ENCODE results near the gene GPATCH1.

Gene GPATCH1

GRCh38 chr19:33062902-33063301 lies 18.1 kb upstream of the GPATCH1 start:
- in situ Hi-C loops (cut with MboI; ENCODE audit: low sequenced_read_pairs), result no loop called here

DNA sequence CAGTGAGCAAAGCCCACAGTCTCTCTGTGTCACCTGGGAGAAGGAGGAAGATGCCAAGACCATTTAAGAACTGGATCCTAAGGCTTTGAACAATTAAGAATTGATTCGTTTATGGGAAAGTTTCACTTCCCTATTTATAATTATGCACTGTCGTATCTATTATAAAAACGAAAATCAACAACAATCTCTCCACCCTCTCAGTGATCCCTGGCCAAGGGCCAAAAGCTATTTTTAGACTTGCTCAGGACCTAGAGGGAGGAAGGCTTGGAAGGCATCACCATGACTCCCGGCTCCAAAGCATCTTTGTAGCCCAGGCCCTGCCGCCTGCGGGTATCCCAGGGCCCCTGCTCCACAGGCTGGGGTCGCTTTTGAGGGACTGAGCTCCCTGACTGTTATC lies 17.6 kb upstream of the GPATCH1 start:
- in situ Hi-C loops (cut with MboI; ENCODE audit: low sequenced_read_pairs), result no loop called here

DNA sequence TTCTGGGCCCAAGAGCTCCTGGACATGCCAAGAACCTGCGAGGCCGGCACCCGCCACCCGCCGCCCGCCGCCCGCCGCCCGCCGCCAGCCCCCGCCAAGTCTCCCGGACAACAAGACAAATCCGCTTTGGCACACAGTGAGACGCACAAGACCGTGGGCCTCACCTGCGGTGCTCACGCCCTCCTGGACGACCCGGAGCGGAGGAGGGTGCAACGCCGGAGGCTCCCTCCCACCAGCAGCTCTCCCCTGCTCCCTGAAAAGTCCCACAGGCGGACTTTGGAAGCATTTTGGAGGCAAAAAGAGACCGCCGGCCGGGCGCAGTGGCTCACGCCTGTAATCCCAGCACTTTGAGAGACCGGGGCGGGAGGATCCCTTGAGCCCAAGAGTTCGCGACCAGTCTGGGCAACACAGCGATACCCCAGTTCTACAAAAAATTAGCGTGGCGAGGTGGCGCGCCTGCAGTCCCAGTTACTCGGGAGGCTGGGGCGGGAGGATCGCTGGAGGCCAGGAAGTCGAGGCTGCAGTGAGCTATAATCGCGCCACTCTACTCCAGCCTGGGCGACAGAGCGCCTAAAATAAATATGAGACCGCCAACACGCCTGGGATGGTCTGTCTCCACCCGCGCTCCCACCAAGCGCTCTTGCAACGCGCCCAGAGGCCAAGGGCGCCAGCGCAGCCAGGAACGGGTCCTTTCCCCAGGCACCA lies 17.1 kb upstream of the GPATCH1 start:
- in situ Hi-C loops (cut with MboI; ENCODE audit: low sequenced_read_pairs), result no loop called here

GRCh38 chr19:33064458-33064791 lies 16.6 kb upstream of the GPATCH1 start:
- in situ Hi-C loops (cut with MboI; ENCODE audit: low sequenced_read_pairs), result no loop called here

DNA sequence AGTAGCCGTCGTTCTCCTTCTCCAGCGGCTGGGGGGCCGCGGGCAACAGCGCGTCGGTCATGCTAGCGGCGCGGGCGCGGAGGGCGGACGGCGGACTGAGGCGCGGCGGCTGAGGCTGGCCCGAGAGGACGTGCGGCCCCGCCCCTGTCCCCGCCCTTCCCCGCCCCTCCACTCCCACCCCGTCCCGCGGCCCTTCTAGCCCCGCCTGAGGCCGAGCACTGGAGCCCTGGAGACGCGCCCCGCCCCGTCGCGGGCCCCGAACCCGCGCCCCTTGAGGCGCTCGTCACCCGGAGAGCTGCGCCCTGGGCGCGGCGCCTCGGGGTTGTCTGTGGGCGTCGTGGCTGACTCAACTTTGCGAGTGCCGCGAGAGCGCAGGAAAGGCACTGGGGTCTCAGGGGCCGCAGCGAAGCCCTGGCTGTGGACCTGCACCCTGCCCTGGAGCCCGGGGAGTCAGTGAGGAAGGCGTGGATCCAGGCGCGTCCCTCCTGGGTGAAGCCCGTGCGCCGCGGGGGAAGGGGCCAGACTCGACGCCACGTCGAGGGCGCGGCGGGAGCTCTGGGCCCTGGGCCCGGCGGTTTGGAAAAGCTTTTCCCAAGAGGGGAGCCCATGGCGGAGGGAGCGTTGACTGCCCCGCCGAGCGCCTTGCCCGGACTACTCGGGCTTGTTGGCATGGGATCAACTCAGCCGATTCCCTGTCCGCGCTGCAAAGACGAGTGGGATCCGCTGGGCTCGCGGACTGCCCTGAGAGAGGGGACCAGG lies 16.0 kb upstream of the GPATCH1 start, which contains the start of gene RHPN2:
TSS of gene RHPN2 (minus strand) at position 97 of the 759 bp plus-strand sequence. CDS start at position 61, 36 bp downstream.
- in situ Hi-C loops (cut with MboI; ENCODE audit: low sequenced_read_pairs), result no loop called here

- in situ Hi-C loops (cut with MboI; ENCODE audit: low sequenced_read_pairs), result no loop called here
Observed at GRCh38 chr19:33066543-33066942, 14.4 kb upstream of the GPATCH1 start.

DNA sequence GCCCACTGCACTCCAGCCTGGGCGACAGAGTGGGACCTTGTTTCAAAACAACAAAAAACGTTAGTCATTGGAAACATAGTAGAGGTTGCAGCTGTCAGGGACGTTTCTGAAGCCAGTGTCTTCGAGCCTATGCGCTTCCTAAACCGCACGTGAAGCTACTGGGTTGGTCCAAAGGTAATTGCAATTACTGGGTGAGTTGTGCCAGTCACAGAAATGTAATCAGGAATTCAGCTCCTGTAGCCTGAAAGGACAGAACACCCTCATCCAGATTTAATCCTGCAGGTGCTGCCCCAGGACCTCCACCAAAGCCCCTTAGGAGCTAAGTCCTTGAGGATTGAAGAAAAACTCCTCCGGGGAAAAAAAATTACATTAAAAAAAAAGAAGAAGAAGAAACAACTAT lies 13.9 kb upstream of the GPATCH1 start:
- in situ Hi-C loops (cut with MboI; ENCODE audit: low sequenced_read_pairs), result no loop called here

- in situ Hi-C loops (cut with MboI; ENCODE audit: low sequenced_read_pairs), result no loop called here
Observed at GRCh38 chr19:33071887-33072286, 9.1 kb upstream of the GPATCH1 start.

GRCh38 chr19:33075519-33075918 lies 5.5 kb upstream of the GPATCH1 start:
- in situ Hi-C loops (cut with MboI; ENCODE audit: low sequenced_read_pairs), result loop anchor here (25.0 kb wide), 1 partner anchor 388 kb away; the partner anchor contains the start of genes ANKRD27, NUDT19 and RGS9BP

GRCh38 chr19:33085570-33086128 lies 4.7 kb downstream of the GPATCH1 start:
- in situ Hi-C loops (cut with MboI; ENCODE audit: low sequenced_read_pairs), result loop anchor here (25.0 kb wide), 1 partner anchor 398 kb away; the partner anchor contains the start of genes ANKRD27, NUDT19 and RGS9BP

GRCh38 chr19:33086955-33087354 lies 6.0 kb downstream of the GPATCH1 start:
- in situ Hi-C loops (cut with MboI; ENCODE audit: low sequenced_read_pairs), result loop anchor here (25.0 kb wide), 1 partner anchor 400 kb away; the partner anchor contains the start of genes ANKRD27, NUDT19 and RGS9BP

DNA sequence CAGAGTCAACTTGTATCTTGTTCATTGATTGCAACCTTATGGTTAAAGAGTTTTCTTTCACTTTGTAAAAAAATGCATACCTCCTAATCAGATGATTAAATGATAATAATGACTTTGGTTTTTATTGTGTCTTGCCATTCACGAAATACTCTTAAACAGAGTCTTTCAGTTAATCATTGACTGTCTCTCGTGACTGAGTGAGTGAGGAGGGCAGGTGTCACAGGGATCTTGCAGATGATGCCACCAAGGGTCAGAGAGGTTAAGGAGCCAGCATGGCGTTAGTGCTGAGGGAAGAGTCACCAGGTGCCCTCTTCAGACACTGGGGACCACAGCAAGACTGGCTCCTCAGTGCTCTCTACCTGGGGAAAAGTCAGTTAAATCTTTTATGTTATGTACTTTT lies 8.0 kb downstream of the GPATCH1 start:
- in situ Hi-C loops (cut with MboI; ENCODE audit: low sequenced_read_pairs), result loop anchor here (25.0 kb wide), 1 partner anchor 402 kb away; the partner anchor contains the start of genes ANKRD27, NUDT19 and RGS9BP

- in situ Hi-C loops (cut with MboI; ENCODE audit: low sequenced_read_pairs), result loop anchor here (25.0 kb wide), 1 partner anchor 403 kb away; the partner anchor contains the start of genes ANKRD27, NUDT19 and RGS9BP
Observed at GRCh38 chr19:33090179-33090578, 9.2 kb downstream of the GPATCH1 start.

- in situ Hi-C loops (cut with MboI; ENCODE audit: low sequenced_read_pairs), result loop anchor here (25.0 kb wide), 1 partner anchor 406 kb away; the partner anchor contains the start of genes ANKRD27, NUDT19 and RGS9BP
Observed at GRCh38 chr19:33093420-33094210, 12.6 kb downstream of the GPATCH1 start.

DNA sequence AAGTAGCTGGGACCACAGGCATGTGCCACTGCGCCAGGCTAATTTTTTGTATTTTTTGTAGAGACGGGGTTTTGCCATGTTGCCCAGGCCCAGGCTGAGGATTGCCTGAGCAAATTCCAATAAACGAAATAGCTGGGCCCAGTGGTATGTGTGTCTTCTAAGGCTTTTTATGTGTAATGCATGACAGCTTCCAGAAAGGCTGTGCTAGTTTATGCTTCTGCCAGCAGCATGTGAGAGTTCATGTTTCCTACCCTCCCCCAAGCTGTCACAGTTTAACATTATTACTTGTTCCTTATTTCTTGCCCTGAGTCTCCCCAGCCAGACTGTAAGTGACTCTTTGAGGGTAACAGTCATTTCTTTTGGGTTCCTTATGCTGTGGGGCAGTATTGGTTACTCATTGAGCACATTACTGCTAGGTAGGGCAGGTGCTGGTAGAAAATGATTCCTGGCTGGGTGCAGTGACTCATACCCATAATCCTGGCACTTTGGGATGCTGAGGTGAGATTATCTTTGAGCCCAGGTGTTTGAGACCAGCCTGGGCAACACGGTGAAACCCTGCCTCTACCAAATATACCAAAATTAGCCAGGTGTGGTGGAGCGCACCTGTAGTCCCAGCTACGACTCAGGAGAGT lies 13.6 kb downstream of the GPATCH1 start:
- in situ Hi-C loops (cut with MboI; ENCODE audit: low sequenced_read_pairs), result loop anchor here (25.0 kb wide), 1 partner anchor 407 kb away; the partner anchor contains the start of genes ANKRD27, NUDT19 and RGS9BP

GRCh38 chr19:33096005-33096404 lies 15.0 kb downstream of the GPATCH1 start:
- in situ Hi-C loops (cut with MboI; ENCODE audit: low sequenced_read_pairs), result loop anchor here (25.0 kb wide), 1 partner anchor 409 kb away; the partner anchor contains the start of genes ANKRD27, NUDT19 and RGS9BP

GRCh38 chr19:33098055-33098534 lies 17.1 kb downstream of the GPATCH1 start:
- in situ Hi-C loops (cut with MboI; ENCODE audit: low sequenced_read_pairs), result loop anchor here (25.0 kb wide), 1 partner anchor 411 kb away; the partner anchor contains the start of genes ANKRD27, NUDT19 and RGS9BP

- in situ Hi-C loops (cut with MboI; ENCODE audit: low sequenced_read_pairs), result no loop called here
Observed at GRCh38 chr19:33100894-33101644, 20.1 kb downstream of the GPATCH1 start.

DNA sequence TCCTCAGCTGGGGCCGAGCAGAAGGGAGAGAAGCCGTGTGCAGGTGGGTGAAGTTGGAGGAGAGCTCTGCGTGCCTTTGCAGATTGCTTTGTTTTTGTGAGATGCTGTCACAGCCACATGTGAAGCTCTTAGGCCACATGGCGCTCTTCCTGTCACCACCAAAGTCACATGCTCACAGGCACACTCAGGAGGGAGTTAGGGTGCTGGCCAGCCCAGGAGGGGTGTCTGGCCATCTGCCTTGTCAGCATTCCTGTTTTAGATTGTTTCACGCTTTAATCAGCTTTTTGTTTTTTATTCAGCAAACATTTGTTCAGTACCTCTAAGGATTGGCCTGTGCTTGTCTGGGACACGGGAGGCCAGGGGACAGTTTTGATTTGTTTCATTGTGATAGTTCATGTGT lies 21.9 kb downstream of the GPATCH1 start:
- in situ Hi-C loops (cut with MboI; ENCODE audit: low sequenced_read_pairs), result no loop called here

Measured in HL-60/S4 treated with phorbol 12-myristate 13-acetate at 8.2 ng/mL for 4 days and 3 days (cell line).